HepG2 (cell line): ENCODE data around the gene ATG9A. TPM values are rescaled to one million over a fixed set of nuclear protein-coding genes. Genes with fewer than 3 reads are reported as not detected.

Source experiments
- CEBPG ChIP-seq: IDR thresholded peaks from 2 replicates; pipeline ENCODE4 v1.6.1; 2016
- HNF1A ChIP-seq, 2 experiments: sonication (generic) in 1 of 2; formaldehyde crosslinking in 1 of 2; IDR thresholded peaks; 2 replicates each; pipeline versions ENCODE4 v1.4.0 to v1.6.1; 2016 to 2020; ENCODE audit warnings: borderline replicate concordance in 1 of 2, low read depth in 1 of 2, mild to moderate bottlenecking in 1 of 2, missing genetic modification reagents in 1 of 2
- HNRNPL ChIP-seq: fragments of 200-400 bp; formaldehyde crosslinking; IDR thresholded peaks from 2 replicates; pipeline ENCODE4 v1.6.1; 2017; ENCODE audit warnings: mild to moderate bottlenecking, low read depth, low read length
- PITX1 ChIP-seq: sonication (generic); formaldehyde crosslinking; IDR thresholded peaks from 2 replicates; pipeline ENCODE4 v1.5.1; 2020; ENCODE audit warnings: mild to moderate bottlenecking, missing genetic modification reagents
- RAD51 ChIP-seq: fragments of 450-650 bp; IDR thresholded peaks from 2 replicates; pipeline ENCODE4 v1.6.1; 2016; ENCODE audit warnings: borderline replicate concordance
- RARG ChIP-seq: sonication (generic); formaldehyde crosslinking; IDR thresholded peaks from 2 replicates; pipeline ENCODE4 v1.4.0; 2020; ENCODE audit warnings: low read depth, mild to moderate bottlenecking, missing genetic modification reagents
- REST ChIP-seq, 2 experiments: IDR thresholded peaks; 2 replicates each; pipeline ENCODE4 v1.6.1; 2011 to 2012; ENCODE audit warnings: low read length in 2 of 2, borderline replicate concordance in 1 of 2, low read depth in 1 of 2, mild to moderate bottlenecking in 1 of 2, moderate library complexity in 1 of 2
- SIX1 ChIP-seq: sonication (generic); formaldehyde crosslinking; IDR thresholded peaks from 2 replicates; pipeline ENCODE4 v1.4.0; 2020; ENCODE audit warnings: missing genetic modification reagents, borderline replicate concordance
- ZNF263 ChIP-seq: sonication (generic); formaldehyde crosslinking; IDR thresholded peaks from 2 replicates; pipeline ENCODE4 v1.4.0; 2020; ENCODE audit warnings: missing genetic modification reagents
- ZNF691 ChIP-seq: sonication (generic); formaldehyde crosslinking; IDR thresholded peaks from 2 replicates; pipeline ENCODE4 v1.4.0; 2020; ENCODE audit warnings: missing genetic modification reagents, low read depth, mild to moderate bottlenecking, borderline replicate concordance
- ZNF710 ChIP-seq: sonication (generic); formaldehyde crosslinking; IDR thresholded peaks from 2 replicates; pipeline ENCODE4 v1.5.0; 2020; ENCODE audit warnings: mild to moderate bottlenecking, missing genetic modification reagents, borderline replicate concordance
- ZXDC ChIP-seq: sonication (generic); formaldehyde crosslinking; IDR thresholded peaks from 2 replicates; pipeline ENCODE4 v1.5.0; 2020; ENCODE audit warnings: mild to moderate bottlenecking, missing genetic modification reagents
- polyA plus RNA-seq, 8 experiments: library from polyadenylated mRNA; depleted of rRNA in 3 of 8; stranded (reverse) in 7 of 8; unstranded in 1 of 8; fragments of >200 nt; fragmentation: Illumina TruSeq in 4 of 8; extraction: Trizol in 4 of 8; gene quantifications; 2 replicates each; pipeline versions ENCODE4 v1.2.1 to v1.2.3, GENCODE V29; 2011 to 2016; ENCODE audit warnings: low read depth in 4 of 8, missing spikeins in 1 of 8, mixed read lengths in 1 of 8; ENCODE audit not compliant: insufficient read depth in 1 of 8
- total RNA-seq, 5 experiments: library from RNA; depleted of rRNA; stranded (reverse); fragments of >200 nt; fragmentation: Illumina TruSeq; extraction: Trizol; gene quantifications; 2 replicates each; pipeline ENCODE4 v1.2.3, GENCODE V29; 2016; ENCODE audit warnings: low read depth in 1 of 5

ATG9A gene
- total and polyA plus RNA-seq, 2 of the 13 experiments (the other 11 are each of a cell fraction or from before 2014, with no cell fraction given), result 35.0 to 131 TPM

- TF ChIP-seq HNF1A (IDR thresholded peaks at IDR 0.05; ENCODE audit: low read depth) (no peak), HNF1A (CRISPR knock-in tag; IDR thresholded peaks at IDR 0.05; ENCODE audit: borderline replicate concordance) (peak; percentile 79; the same call in 1 of the 2 replicates), ZNF710 (peak; percentile 78; the same call in 1 of the 2 replicates), ZXDC (CRISPR knock-in tag) (peak; percentile 94), REST (IDR thresholded peaks at IDR 0.05; ENCODE audit: borderline replicate concordance in 1 of 2, low read depth in 1 of 2, low read length in 2 of 2) (no peak; a peak in 1 of 4 replicates), RAD51 (peak; percentile 95), RARG (0 out of 2 replicates have a peak, but pooled peaks have one; percentile 77), ZNF263 (CRISPR knock-in tag) (0 out of 2 replicates have a peak, but pooled peaks have one; percentile 62), CEBPG (CRISPR knock-in tag) (peak; percentile 30; the same call in 1 of the 2 replicates), ZNF691 (CRISPR knock-in tag) (no peak; the same call in none of the 2 replicates), PITX1 (CRISPR knock-in tag) (peak; percentile 73; the same call in 1 of the 2 replicates), SIX1 (peak; percentile 73; the same call in 1 of the 2 replicates), HNRNPL (no peak)
Measured at GRCh38 chr2:219218732-219219701, 10.4 kb downstream of the ATG9A start, which contains the start of gene ABCB6 (continued).
